ENCODE data around the gene IGF2R.

- TF ChIP-seq CTCF (IDR thresholded peaks at IDR 0.05) (no peak), POLR2A (IDR thresholded peaks at IDR 0.05) (no peak)
Measured at GRCh38 chr6:159934181-159934580, 34.7 kb upstream of the IGF2R start.

Measured in vagina (tissue), 2 donors.